GM08714 (cell line): Measurements from ENCODE around the gene PBXIP1.

ENCODE experiments used
- H3K4me3 ChIP-seq: fragments of 200-500 bp; sonication (Bioruptor generic); 2 replicates; pipeline ENCODE4 v1.5.1; 2014; ENCODE audit warnings: mild to moderate bottlenecking, low read length, inconsistent platforms
- ZNF274 ChIP-seq: IDR thresholded peaks from 2 replicates; pipeline ENCODE4 v1.6.1; 2012; ENCODE audit warnings: mild to moderate bottlenecking, low read depth, low read length

Gene PBXIP1

DNA sequence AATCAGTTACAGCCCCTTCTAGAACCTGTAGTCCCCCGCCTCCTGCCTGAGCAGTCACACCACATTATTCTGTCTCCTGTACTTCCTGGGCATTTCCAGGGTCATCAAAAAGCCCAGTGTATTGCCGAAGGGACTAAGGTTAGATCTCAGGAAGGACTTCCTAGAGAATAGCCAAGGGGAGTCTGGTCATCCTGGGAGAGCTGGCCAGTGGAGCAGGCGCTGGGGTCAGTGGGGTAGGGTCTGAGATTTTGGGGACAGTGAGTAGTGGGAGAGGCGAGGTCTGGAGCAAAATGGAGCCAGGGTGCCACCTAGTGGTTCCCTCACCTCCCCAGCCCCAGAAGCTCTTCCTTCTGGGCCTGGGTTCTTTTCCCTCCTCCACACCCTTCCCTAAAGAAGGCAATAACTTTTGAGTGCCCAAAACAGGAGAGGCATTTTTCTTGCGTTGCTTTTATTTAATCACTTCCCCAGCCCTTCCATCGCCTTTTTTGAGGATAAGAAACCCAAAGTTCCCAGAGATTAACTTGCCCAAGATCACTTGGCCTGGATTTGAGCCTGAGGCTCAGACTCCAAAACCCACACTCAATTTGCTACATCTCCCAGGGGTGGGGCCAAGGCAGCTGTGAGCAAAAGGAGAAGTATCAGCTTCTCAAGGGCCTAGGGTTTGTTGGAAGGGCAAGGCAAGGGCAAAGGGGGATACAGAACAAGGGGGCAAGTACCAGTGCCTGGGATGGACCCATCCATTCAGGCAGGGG, 12.1 kb downstream of the PBXIP1 start:
- TF ChIP-seq ZNF274: no peak
- no peak overlapping the region; the same call in 1 of the 2 replicates for H3K4me3 ChIP-seq

DNA sequence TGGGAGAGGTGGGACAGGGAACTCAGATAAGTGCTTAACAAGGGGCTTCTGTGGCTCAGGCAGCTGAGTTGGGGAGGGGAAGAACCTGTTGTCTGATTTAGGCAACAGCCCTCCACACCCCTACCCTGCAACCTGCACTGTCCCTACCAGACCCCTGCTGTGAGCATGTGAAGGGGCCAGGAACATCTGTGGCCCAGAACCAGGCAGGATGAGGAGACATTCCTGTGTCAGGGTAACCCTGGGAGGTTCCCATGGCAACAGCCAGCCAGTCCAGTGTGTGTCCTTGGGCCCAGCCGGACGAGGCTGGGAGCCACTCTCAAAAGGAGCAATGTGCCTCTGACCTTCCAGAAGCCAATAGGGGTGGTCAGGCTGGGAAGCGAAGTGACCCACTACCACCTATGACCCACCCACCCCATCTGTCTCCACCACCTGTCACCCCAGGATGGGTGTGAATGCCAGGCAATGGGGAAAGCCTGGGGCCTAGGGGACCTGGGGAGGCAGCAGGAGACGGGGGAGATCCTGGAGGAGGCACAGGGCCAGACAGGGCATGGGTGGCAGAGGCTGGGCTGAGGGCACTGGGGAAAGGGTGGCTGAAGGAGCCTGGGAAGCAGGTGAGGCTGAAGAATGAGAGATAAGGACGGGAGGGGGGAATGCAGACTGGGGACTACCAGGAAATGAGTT, 14.4 kb downstream of the PBXIP1 start:
- H3K4me3 ChIP-seq: peak overlapping the region; percentile 36; the same call in 1 of the 2 replicates
- TF ChIP-seq ZNF274: no peak

GRCh38 chr1:154940651-154941194, 15.2 kb downstream of the PBXIP1 start:
- no peak for TF ChIP-seq ZNF274
- H3K4me3 ChIP-seq: peak overlapping the region; percentile 36; the same call in 1 of the 2 replicates

DNA sequence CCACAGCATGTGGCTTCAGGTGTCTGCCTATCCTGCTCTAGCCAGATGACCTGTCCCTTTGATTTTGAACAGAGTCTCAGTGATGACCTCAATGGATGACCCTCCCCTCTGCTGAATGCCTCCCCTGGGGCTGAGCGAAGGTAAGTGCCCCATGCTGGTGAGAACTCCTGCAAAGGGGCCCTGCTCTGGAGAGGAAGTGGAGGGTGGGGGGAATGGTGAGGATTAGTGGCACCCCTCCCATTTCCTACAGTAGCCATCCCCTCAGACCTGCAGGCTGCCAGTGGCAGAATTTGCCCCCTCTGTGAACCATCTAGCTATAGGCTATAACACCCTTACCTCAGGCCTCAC, 15.7 kb downstream of the PBXIP1 start:
- H3K4me3 ChIP-seq: peak overlapping the region; percentile 36; the same call in 1 of the 2 replicates
- TF ChIP-seq ZNF274: no peak

DNA sequence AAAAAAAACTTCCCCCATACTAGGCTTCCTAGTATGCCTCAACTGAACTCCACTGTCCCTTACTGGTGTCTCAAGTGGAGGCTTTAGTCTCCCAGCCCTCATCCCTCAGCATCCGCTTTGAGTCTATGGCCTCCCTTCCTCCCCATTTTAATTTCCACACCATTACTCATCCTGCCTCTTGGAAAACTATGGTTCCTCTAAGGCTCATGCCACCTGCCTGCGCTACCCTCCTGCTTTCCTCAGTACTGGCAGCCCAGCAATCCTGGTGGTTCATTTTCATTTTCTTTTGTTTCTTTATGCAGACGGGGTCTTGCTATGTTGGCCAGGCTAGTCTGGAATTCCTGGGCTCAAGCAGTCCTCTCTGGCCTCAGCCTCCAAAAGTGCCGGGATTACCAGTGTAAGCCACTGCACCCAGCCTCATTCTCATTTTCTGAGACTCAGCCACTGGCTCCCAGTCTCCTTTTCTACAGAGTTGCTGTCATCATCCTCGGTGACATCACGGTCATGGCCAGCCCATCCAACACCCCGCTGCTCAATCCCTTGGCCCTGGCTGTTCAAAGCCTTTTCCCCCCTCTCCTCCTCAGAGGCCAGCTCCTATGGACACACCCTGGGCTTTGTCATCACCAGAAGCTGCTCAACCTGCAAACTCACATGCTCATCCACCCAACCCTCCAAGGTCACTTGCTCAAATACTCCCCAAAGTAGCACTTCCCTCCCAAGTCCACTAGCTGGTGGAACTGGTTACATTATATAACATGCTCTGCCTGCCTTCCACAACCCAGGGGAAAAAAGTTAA, 17.1 kb downstream of the PBXIP1 start:
- H3K4me3 ChIP-seq: no peak overlapping the region
- TF ChIP-seq ZNF274: no peak

DNA sequence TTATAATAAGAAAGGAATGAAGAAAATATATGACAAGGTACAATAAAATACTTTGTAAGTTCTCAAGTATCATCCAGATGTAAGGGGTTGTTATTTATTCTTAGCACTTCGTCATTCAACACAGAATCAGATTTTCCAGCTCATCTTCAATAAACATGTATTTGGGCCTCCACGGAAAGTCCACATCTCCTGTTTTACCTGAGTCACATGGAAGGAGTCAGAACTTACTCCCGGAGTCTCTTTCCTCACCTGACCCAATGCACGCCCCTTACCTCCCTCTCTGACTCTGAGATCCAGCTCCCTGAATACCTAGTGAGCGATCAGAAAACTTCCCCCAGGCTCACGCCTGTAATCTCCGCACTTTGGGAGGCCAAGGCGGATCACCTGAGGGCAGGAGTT, 17.9 kb downstream of the PBXIP1 start:
- peak overlapping the region; percentile 73; the same call in 1 of the 2 replicates for H3K4me3 ChIP-seq
- TF ChIP-seq ZNF274: no peak

DNA sequence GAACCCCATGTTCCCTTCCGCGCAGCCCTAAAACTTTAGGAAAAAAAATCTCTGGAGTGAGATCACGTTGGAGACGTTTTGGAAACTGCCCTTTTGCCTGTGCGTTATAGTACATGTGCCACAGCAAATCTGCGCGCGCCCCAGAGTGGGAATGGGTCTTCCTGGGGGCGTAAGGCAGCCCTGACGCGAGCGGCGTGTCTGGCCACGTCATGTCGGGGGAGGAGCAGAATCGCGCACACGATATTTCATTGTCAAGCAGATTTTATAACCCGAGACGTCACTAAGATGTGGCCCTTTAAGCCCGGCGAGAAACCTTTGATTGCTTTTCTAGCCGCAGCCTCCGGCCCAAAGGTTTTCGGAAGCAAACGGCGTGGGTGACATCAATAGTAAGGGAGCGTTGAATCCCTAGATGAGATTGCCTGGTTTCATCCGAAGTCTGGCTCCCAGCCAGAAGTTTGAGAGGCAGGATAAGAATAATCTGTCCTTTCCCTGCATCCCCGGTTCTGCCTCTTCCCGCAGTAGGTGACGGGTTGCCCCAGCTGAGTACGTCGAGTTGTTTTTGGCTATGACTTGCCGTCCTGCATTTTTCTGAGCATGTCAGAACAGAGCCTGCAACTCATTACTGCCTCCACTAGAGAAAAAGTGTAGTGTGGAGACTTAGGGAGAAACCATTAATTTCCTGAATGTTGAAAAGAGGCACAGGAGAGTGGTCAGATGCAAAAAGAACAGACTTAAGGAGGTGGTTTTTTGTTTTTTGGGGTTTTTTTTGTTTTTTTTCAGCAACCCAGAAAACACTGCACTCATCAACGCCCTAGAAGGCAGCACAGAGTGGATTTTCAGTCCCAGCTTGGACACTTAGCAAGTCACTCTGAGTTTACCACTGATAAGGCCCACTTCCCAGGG, 18.6 kb downstream of the PBXIP1 start:
- no peak for TF ChIP-seq ZNF274
- peak overlapping the region; percentile 73; the same call in 1 of the 2 replicates for H3K4me3 ChIP-seq

DNA sequence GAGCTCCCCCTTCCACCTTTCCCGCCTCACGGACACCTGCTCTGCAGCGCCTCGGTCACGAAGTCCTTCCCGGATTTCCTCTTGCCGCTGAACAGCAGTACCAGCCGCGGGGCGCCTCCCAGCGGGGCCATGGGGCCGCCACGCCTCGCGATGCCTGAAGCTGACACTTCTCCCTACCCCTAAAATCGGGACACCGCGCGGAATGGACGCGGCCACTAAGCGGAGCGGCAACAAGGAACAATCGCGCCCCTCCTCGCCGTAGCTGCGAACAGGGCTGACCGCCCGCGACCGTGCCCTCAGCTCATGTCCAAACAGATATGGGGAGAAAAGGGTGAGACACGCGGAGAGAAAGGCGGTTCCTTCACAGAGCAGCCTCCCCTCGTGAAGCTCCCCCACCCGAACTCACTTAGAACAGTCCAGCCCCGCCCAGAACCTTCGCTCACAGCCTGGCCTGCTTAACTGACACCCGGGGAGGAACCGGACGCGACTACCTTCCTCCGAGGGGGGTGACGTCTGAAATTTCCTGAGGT, 19.3 kb downstream of the PBXIP1 start, which contains the start of gene PMVK:
Gene PMVK (minus strand): TSS at position 165 of the 530 bp plus-strand sequence. CDS start 34 bp downstream, at position 131.
- no peak for TF ChIP-seq ZNF274
- peak within 1 kb of the TSS; percentile 73 for H3K4me3 ChIP-seq

DNA sequence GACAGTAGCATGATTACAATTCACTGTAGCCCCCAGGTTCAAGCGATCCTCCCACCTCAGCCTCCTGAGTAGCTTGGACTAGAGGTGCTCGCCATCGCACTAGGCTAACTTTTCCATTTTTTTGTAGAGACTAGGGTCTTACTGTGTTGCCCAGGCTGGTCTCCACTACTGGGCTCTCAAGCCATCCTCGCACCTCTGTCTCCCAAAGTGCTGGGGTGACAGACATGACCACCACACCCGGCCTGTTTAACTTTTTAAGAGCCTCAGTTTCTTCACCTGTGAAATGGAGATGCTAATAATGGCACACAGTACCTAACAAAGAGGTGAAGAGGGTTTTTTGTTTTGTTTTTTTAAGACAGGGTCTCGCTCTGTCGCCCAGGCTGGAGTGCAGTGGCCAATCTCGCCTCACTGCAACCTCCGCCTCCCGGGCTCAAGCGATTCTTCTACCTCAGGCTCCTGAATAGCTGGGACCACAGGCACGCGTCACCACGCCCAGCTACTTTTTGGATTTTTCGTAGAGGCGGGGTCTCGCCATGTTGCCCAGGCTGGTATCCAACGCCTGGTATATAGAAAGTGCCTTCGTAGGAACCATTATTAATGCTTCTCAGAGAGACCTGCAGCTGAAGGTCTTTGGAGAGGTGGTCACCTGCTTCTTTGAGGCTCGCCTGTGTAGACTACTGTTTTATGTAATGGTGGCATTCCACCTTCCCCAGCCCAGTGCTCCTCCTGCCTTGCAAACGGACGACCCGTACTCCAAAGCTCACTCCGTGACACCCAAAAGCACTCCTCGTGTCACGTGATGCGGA, 19.9 kb downstream of the PBXIP1 start:
- no peak for TF ChIP-seq ZNF274
- H3K4me3 ChIP-seq: peak overlapping the region; percentile 73

DNA sequence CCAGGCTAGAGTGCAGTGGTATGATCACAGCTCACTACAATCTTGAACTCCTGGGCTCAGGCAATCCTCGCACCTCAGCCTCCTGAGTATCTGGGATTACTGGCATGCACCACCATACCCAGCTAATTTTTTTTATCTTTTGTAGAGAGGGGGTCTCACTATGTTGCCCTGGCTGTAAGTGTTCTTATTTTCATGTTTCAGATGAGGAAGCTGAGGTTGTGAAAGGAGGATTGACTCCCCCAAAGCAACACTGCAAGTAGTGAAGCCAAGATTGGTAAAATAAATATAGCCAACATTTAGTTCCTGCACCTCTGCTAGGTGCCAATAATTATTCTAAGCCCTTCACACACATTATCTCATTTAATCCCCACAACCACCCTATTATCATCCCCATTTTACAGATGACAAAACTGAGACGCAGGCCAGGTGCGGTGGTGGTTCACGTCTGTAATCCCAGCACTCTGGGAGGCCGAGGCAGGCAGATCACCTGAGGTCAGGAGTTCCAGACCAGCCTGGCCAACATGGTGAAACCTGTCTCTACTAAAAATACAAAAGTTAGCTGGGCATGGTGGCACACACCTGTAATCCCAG, 21.4 kb downstream of the PBXIP1 start:
- H3K4me3 ChIP-seq: no peak overlapping the region
- TF ChIP-seq ZNF274: no peak

DNA sequence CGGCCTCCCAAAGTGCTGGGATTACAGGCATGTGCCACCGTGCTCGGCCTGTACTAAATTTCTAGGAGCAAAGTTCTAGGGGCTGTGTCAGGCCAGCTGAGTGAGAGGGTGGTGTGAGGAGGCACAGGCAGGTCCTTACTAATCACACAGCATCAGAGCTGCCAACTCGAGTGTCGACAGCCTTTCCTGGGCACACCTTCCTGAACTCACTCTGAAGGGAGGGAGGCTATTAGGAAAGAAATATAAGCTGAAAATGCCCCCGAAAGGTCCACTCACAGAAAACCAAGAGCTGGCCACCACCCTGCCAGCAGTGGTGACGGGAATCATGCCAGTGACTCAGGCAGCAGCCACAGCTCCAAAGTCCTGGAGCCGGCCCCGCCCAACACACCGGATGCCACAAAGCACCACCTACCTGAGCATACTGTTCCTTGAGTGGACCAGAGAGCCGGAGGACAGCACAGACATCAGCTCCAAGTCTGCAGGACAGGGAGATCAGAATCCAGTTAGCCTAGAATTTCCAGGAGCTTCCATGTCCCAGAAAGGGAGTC, 23.9 kb downstream of the PBXIP1 start:
- no peak overlapping the region for H3K4me3 ChIP-seq
- no peak for TF ChIP-seq ZNF274

GRCh38 chr1:154926201-154926600, 29.7 kb downstream of the PBXIP1 start:
- no peak for TF ChIP-seq ZNF274
- no peak overlapping the region for H3K4me3 ChIP-seq
